HepG2 (cell line): ENCODE data around the gene SETD1B. TPM values are rescaled to one million over a fixed set of nuclear protein-coding genes. Genes with fewer than 3 reads are reported as not detected.

ENCODE experiments used
- CBX1 ChIP-seq: IDR thresholded peaks from one replicate; pipeline ENCODE4 v1.6.1; 2016; ENCODE audit warnings: antibody characterized with exemption, low read depth
- GFI1 ChIP-seq: sonication (generic); formaldehyde crosslinking; IDR thresholded peaks from 2 replicates; pipeline ENCODE4 v1.5.0; 2020; ENCODE audit warnings: missing genetic modification reagents, mild to moderate bottlenecking, borderline replicate concordance
- GPN1 ChIP-seq: sonication (generic); formaldehyde crosslinking; IDR thresholded peaks from 2 replicates; pipeline ENCODE4 v1.5.1; 2020; ENCODE audit warnings: missing genetic modification reagents, borderline replicate concordance
- HNRNPK ChIP-seq: fragments of 200-400 bp; formaldehyde crosslinking; IDR thresholded peaks from 2 replicates; pipeline ENCODE4 v1.6.1; 2018; ENCODE audit warnings: low read length, low read depth, moderate library complexity, mild to moderate bottlenecking; ENCODE audit not compliant: poor library complexity, severe bottlenecking
- PTBP1 ChIP-seq: fragments of 200-400 bp; formaldehyde crosslinking; IDR thresholded peaks from 2 replicates; pipeline ENCODE4 v1.6.1; 2018; ENCODE audit warnings: low read length, low read depth; ENCODE audit not compliant: poor library complexity, severe bottlenecking
- SKIL ChIP-seq: sonication (generic); formaldehyde crosslinking; IDR thresholded peaks from 2 replicates; pipeline ENCODE4 v1.8.0; 2022; ENCODE audit warnings: missing genetic modification reagents, mild to moderate bottlenecking, moderate library complexity, borderline replicate concordance
- THRA ChIP-seq: sonication (generic); formaldehyde crosslinking; IDR thresholded peaks from 2 replicates; pipeline ENCODE4 v1.4.0; 2020; ENCODE audit warnings: missing genetic modification reagents, borderline replicate concordance
- YY1 ChIP-seq: IDR thresholded peaks from 2 replicates; pipeline ENCODE4 v1.6.1; 2011; ENCODE audit warnings: low read length, low read depth, moderate library complexity, mild to moderate bottlenecking; ENCODE audit not compliant: insufficient read depth, insufficient replicate concordance
- ZNF10 ChIP-seq: sonication (generic); formaldehyde crosslinking; IDR thresholded peaks from 2 replicates; pipeline ENCODE4 v1.4.0; 2020; ENCODE audit warnings: mild to moderate bottlenecking, low read depth, missing genetic modification reagents, borderline replicate concordance
- ZNF510 ChIP-seq: sonication (generic); formaldehyde crosslinking; IDR thresholded peaks from 2 replicates; pipeline ENCODE4 v1.4.0; 2020; ENCODE audit warnings: low read depth, mild to moderate bottlenecking, missing genetic modification reagents
- ZNF761 ChIP-seq: sonication (generic); formaldehyde crosslinking; conservative IDR thresholded peaks from 2 replicates; pipeline ENCODE4 v1.4.0; 2020; ENCODE audit warnings: mild to moderate bottlenecking, missing genetic modification reagents
- polyA plus RNA-seq, 8 experiments: library from polyadenylated mRNA; depleted of rRNA in 3 of 8; stranded (reverse) in 7 of 8; unstranded in 1 of 8; fragments of >200 nt; fragmentation: Illumina TruSeq in 4 of 8; extraction: Trizol in 4 of 8; gene quantifications; 2 replicates each; pipeline versions ENCODE4 v1.2.1 to v1.2.3, GENCODE V29; 2011 to 2016; ENCODE audit warnings: low read depth in 4 of 8, missing spikeins in 1 of 8, mixed read lengths in 1 of 8; ENCODE audit not compliant: insufficient read depth in 1 of 8
- total RNA-seq, 5 experiments: library from RNA; depleted of rRNA; stranded (reverse); fragments of >200 nt; fragmentation: Illumina TruSeq; extraction: Trizol; gene quantifications; 2 replicates each; pipeline ENCODE4 v1.2.3, GENCODE V29; 2016; ENCODE audit warnings: low read depth in 1 of 5
- TF ChIP-seq, protein P1 (sequence below): sonication (generic); formaldehyde crosslinking; IDR thresholded peaks from 2 replicates; pipeline ENCODE4 v1.4.0; 2020; ENCODE audit warnings: mild to moderate bottlenecking, low read depth, missing genetic modification reagents
- TF ChIP-seq, protein P2 (sequence below): sonication (generic); formaldehyde crosslinking; IDR thresholded peaks from 2 replicates; pipeline ENCODE4 v1.4.0; 2020; ENCODE audit warnings: missing genetic modification reagents, borderline replicate concordance

SETD1B gene
- total and polyA plus RNA-seq, 2 of the 13 experiments (the other 11 are each of a cell fraction or from before 2014, with no cell fraction given): 1.1 to 1.4 TPM

DNA sequence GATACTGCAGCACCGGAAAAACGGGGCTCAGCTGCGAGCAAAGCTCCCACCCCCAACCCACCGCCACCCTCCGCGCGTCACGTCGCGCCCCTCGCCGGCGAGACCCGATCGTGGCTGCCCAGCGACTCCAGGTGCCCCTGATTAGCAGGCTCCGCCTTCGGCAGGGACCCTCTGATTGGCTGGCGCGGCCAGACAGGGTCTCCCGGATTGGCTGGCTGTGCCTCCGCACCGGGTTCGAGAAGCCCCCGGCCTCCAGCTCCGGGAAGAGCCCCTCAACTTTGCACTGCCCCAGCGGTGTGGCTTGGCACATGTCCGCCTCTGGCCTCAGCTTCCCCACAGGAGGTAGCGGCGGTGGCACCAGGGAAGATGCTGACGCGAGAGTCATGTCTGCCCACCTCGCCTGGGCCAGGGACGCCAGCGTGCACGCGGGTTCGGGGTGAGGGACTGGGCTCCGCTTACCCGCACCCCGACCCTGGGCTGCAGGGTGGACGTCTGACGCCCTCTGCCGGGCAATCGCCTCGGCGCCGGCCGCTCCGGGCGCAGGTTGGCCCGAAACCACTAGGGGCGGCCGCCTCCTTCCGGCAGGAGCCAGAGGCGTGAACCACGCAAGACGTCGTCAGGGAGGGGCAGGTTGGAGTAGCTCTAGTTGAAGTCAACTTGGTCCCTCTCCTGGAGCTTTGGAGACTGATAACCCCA, 9.8 kb upstream of the SETD1B start (continued):
- TF ChIP-seq THRA (CRISPR knock-in tag) (peak; percentile 80), GFI1 (peak; percentile 46; the same call in 1 of the 2 replicates), YY1 (peak; percentile 70), GPN1 (CRISPR knock-in tag) (no peak), CBX1 (peak; percentile 79), ZNF10 (no peak), HNRNPK (no peak), PTBP1 (no peak), SKIL (CRISPR knock-in tag) (peak; percentile 73), ZNF761 (CRISPR knock-in tag) (peak; percentile 32; the same call in 1 of the 2 replicates), ZNF510 (CRISPR knock-in tag) (peak; percentile 75; the same call in 1 of the 2 replicates)
- TF ChIP-seq, protein P1, sequence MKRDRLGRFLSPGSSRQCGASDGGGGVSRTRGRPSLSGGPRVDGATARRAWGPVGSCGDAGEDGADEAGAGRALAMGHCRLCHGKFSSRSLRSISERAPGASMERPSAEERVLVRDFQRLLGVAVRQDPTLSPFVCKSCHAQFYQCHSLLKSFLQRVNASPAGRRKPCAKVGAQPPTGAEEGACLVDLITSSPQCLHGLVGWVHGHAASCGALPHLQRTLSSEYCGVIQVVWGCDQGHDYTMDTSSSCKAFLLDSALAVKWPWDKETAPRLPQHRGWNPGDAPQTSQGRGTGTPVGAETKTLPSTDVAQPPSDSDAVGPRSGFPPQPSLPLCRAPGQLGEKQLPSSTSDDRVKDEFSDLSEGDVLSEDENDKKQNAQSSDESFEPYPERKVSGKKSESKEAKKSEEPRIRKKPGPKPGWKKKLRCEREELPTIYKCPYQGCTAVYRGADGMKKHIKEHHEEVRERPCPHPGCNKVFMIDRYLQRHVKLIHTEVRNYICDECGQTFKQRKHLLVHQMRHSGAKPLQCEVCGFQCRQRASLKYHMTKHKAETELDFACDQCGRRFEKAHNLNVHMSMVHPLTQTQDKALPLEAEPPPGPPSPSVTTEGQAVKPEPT (CRISPR knock-in tag): no peak
- TF ChIP-seq, protein P2, sequence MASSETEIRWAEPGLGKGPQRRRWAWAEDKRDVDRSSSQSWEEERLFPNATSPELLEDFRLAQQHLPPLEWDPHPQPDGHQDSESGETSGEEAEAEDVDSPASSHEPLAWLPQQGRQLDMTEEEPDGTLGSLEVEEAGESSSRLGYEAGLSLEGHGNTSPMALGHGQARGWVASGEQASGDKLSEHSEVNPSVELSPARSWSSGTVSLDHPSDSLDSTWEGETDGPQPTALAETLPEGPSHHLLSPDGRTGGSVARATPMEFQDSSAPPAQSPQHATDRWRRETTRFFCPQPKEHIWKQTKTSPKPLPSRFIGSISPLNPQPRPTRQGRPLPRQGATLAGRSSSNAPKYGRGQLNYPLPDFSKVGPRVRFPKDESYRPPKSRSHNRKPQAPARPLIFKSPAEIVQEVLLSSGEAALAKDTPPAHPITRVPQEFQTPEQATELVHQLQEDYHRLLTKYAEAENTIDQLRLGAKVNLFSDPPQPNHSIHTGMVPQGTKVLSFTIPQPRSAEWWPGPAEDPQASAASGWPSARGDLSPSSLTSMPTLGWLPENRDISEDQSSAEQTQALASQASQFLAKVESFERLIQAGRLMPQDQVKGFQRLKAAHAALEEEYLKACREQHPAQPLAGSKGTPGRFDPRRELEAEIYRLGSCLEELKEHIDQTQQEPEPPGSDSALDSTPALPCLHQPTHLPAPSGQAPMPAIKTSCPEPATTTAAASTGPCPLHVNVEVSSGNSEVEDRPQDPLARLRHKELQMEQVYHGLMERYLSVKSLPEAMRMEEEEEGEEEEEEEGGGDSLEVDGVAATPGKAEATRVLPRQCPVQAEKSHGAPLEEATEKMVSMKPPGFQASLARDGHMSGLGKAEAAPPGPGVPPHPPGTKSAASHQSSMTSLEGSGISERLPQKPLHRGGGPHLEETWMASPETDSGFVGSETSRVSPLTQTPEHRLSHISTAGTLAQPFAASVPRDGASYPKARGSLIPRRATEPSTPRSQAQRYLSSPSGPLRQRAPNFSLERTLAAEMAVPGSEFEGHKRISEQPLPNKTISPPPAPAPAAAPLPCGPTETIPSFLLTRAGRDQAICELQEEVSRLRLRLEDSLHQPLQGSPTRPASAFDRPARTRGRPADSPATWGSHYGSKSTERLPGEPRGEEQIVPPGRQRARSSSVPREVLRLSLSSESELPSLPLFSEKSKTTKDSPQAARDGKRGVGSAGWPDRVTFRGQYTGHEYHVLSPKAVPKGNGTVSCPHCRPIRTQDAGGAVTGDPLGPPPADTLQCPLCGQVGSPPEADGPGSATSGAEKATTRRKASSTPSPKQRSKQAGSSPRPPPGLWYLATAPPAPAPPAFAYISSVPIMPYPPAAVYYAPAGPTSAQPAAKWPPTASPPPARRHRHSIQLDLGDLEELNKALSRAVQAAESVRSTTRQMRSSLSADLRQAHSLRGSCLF: no peak
